HepG2 (cell line): ENCODE results near the gene USP32. TPM values are rescaled to one million over a fixed set of nuclear protein-coding genes. Genes with fewer than 3 reads are reported as not detected.

Experiments used
- ATAC-seq: fragments of 200-7000 bp; cut with Tn5 transposase; 3 replicates; pipeline ENCODE4 v1.9.1; 2020; ENCODE audit warnings: mild to moderate bottlenecking, moderate library complexity
- BruUV-seq: library from RNA; stranded (reverse); fragments of 400-500 nt; replicated peaks from 2 replicates; lab custom pipeline; 2021; lab: Mats Ljungman, UMichigan
- CTCF ChIA-PET: fragments of 300-600 bp; formaldehyde crosslinking; extraction: SDS; loops from one replicate; lab custom pipeline; 2021; ENCODE audit warnings: low total read pairs, inconsistent platforms, low intra/inter-chr PET ratio; lab: Yijun Ruan, JAX
- POLR2A ChIA-PET: fragments of 350-600 bp; sonication (Branson Sonifier 250); formaldehyde crosslinking; loops from one replicate; lab custom pipeline; 2020; ENCODE audit warnings: antibody characterized with exemption, inconsistent platforms; lab: Yijun Ruan, JAX
- DNase-seq: peaks from one replicate; pipeline ENCODE4 v3.0.0-alpha.2; 2015; ENCODE audit warnings: low spot score
- FAIRE-seq: peaks from 3 replicates; lab custom pipeline; 2011; peaks lifted over from hg19 to GRCh38; lab: Jason Lieb, UNC
- H2AFZ ChIP-seq: one replicate; pipeline ENCODE4 v1.6.1; 2011; ENCODE audit warnings: low read length, inconsistent platforms
- H3K27ac ChIP-seq: fragments of 300-600 bp; 3 replicates; pipeline ENCODE4 v1.8.0; 2011; ENCODE audit warnings: mixed run types, mild to moderate bottlenecking, mixed read lengths, low read length, inconsistent platforms; ENCODE audit not compliant: insufficient read depth; ENCODE audit errors: extremely low read length
- H3K27me3 ChIP-seq, 2 experiments: fragments of 200-600 bp in 1 of 2; 2 replicates in 1 of 2; 3 replicates in 1 of 2; pipeline versions ENCODE4 v1.6.0 to v1.8.0; 2011; ENCODE audit warnings: low read length in 2 of 2, mild to moderate bottlenecking in 2 of 2, moderate library complexity in 2 of 2, inconsistent platforms in 1 of 2; ENCODE audit not compliant: insufficient read depth in 2 of 2, control insufficient read depth in 1 of 2
- H3K36me3 ChIP-seq, 2 experiments: fragments of 200-600 bp in 1 of 2; replicated peaks in 1 of 2; 2 replicates in 1 of 2; 3 replicates in 1 of 2; pipeline versions ENCODE4 v1.5.1 to v1.8.0; 2011; ENCODE audit warnings: low read length in 2 of 2, inconsistent platforms in 1 of 2; ENCODE audit not compliant: insufficient read depth in 2 of 2, control insufficient read depth in 1 of 2
- H3K4me1 ChIP-seq: 2 replicates; pipeline ENCODE4 v1.5.1; 2012; ENCODE audit warnings: low read length, inconsistent platforms; ENCODE audit not compliant: insufficient read depth
- H3K4me2 ChIP-seq: 2 replicates; pipeline ENCODE4 v1.6.0; 2011; ENCODE audit warnings: low read depth, low read length, inconsistent platforms
- H3K4me3 ChIP-seq, 3 experiments: fragments of 200-600 bp in 1 of 3; sonication (generic), shearing (Covaris generic) in 1 of 3; replicated peaks in 1 of 3; 2 replicates each; pipeline ENCODE4 v1.5.1; 2011 to 2016; ENCODE audit warnings: low read length in 3 of 3, inconsistent platforms in 2 of 3, low read depth in 2 of 3, mild to moderate bottlenecking in 2 of 3, control low read depth in 1 of 3, mixed read lengths in 1 of 3; ENCODE audit not compliant: insufficient read depth in 1 of 3
- H3K79me2 ChIP-seq: one replicate; pipeline ENCODE4 v1.6.1; 2011; ENCODE audit warnings: low read length, inconsistent platforms; ENCODE audit not compliant: insufficient read depth
- H3K9ac ChIP-seq: 2 replicates; pipeline ENCODE4 v1.6.0; 2011; ENCODE audit warnings: mild to moderate bottlenecking, low read depth, low read length, inconsistent platforms; ENCODE audit not compliant: insufficient read depth
- H3K9me3 ChIP-seq: 2 replicates; pipeline ENCODE4 v1.5.1; 2012; ENCODE audit warnings: mild to moderate bottlenecking, low read length
- H4K20me1 ChIP-seq: 2 replicates; pipeline ENCODE4 v1.6.0; 2011; ENCODE audit warnings: inconsistent platforms, mild to moderate bottlenecking, low read length, moderate library complexity; ENCODE audit not compliant: insufficient read depth
- ARNT2 ChIP-seq: sonication (generic); formaldehyde crosslinking; IDR thresholded peaks from 2 replicates; pipeline ENCODE4 v1.8.0; 2022; ENCODE audit warnings: mild to moderate bottlenecking, low read depth, missing genetic modification reagents, moderate library complexity
- ELK4 ChIP-seq: sonication (generic); formaldehyde crosslinking; IDR thresholded peaks from 2 replicates; pipeline ENCODE4 v1.9.0; 2021; ENCODE audit warnings: missing genetic modification reagents, borderline replicate concordance
- GLI4 ChIP-seq: sonication (generic); formaldehyde crosslinking; IDR thresholded peaks from 2 replicates; pipeline ENCODE4 v1.5.1; 2020; ENCODE audit warnings: missing genetic modification reagents, mild to moderate bottlenecking, moderate library complexity, borderline replicate concordance
- HNRNPL ChIP-seq: fragments of 200-400 bp; formaldehyde crosslinking; IDR thresholded peaks from 2 replicates; pipeline ENCODE4 v1.6.1; 2017; ENCODE audit warnings: mild to moderate bottlenecking, low read depth, low read length
- KLF11 ChIP-seq: IDR thresholded peaks from 2 replicates; pipeline ENCODE4 v1.6.1; 2016; ENCODE audit warnings: missing compliant biosample characterization
- LRRFIP1 ChIP-seq: sonication (generic); formaldehyde crosslinking; conservative IDR thresholded peaks from 2 replicates; pipeline ENCODE4 v1.4.0; 2020; ENCODE audit warnings: missing genetic modification reagents
- NR2F2 ChIP-seq: IDR thresholded peaks from 2 replicates; pipeline ENCODE4 v1.6.1; 2012; ENCODE audit warnings: low read depth, inconsistent platforms, borderline replicate concordance
- NR2F6 ChIP-seq, 2 experiments: IDR thresholded peaks; 2 replicates each; pipeline ENCODE4 v1.6.1; 2016; ENCODE audit warnings: antibody characterized with exemption in 1 of 2, mild to moderate bottlenecking in 1 of 2
- RNF2 ChIP-seq: fragments of 450-650 bp; conservative IDR thresholded peaks from 2 replicates; pipeline ENCODE4 v1.6.1; 2016; ENCODE audit warnings: low read depth
- SKIL ChIP-seq: sonication (generic); formaldehyde crosslinking; IDR thresholded peaks from 2 replicates; pipeline ENCODE4 v1.8.0; 2022; ENCODE audit warnings: missing genetic modification reagents, mild to moderate bottlenecking, moderate library complexity, borderline replicate concordance
- ZNF280B ChIP-seq: sonication (generic); formaldehyde crosslinking; IDR thresholded peaks from 2 replicates; pipeline ENCODE4 v1.5.0; 2020; ENCODE audit warnings: missing genetic modification reagents, mild to moderate bottlenecking, borderline replicate concordance
- ZNF460 ChIP-seq: sonication (generic); formaldehyde crosslinking; IDR thresholded peaks from 2 replicates; pipeline ENCODE4 v1.5.1; 2020; ENCODE audit warnings: missing genetic modification reagents, mild to moderate bottlenecking, borderline replicate concordance
- ZNF563 ChIP-seq: sonication (generic); formaldehyde crosslinking; IDR thresholded peaks from 2 replicates; pipeline ENCODE4 v1.8.0; 2022; ENCODE audit warnings: mild to moderate bottlenecking, moderate library complexity, missing genetic modification reagents
- ZNF746 ChIP-seq: sonication (generic); formaldehyde crosslinking; IDR thresholded peaks from 2 replicates; pipeline ENCODE4 v1.8.0; 2022; ENCODE audit warnings: mild to moderate bottlenecking, missing genetic modification reagents
- ZSCAN30 ChIP-seq: sonication (generic); formaldehyde crosslinking; IDR thresholded peaks from 2 replicates; pipeline ENCODE4 v1.5.0; 2020; ENCODE audit warnings: mild to moderate bottlenecking, missing genetic modification reagents
- WGBS: methylation state at CpG from one replicate; pipeline ENCODE4 v1.1.6; 2017; ENCODE audit warnings: low lambda C conversion rate; 5-methylcytosine and 5-hydroxymethylcytosine counted together
- in situ Hi-C: cut with HindIII; loops from 2 replicates; pipeline ENCODE4 v1.10.0; 2017; ENCODE audit warnings: low pct_unique_long_range_greater_than_20kb; ENCODE audit not compliant: extremely low pct_ligation_motif_present
- intact Hi-C: fragments of 100-400 bp; cut with micrococcal nuclease; formaldehyde crosslinking; loops from one replicate; pipeline ENCODE4 v1.10.0; 2022; ENCODE audit not compliant: unreplicated experiment
- polyA plus RNA-seq, 8 experiments: library from polyadenylated mRNA; depleted of rRNA in 3 of 8; stranded (reverse) in 7 of 8; unstranded in 1 of 8; fragments of >200 nt; fragmentation: Illumina TruSeq in 4 of 8; extraction: Trizol in 4 of 8; gene quantifications; 2 replicates each; pipeline versions ENCODE4 v1.2.1 to v1.2.3, GENCODE V29; 2011 to 2016; ENCODE audit warnings: low read depth in 4 of 8, missing spikeins in 1 of 8, mixed read lengths in 1 of 8; ENCODE audit not compliant: insufficient read depth in 1 of 8
- total RNA-seq, 5 experiments: library from RNA; depleted of rRNA; stranded (reverse); fragments of >200 nt; fragmentation: Illumina TruSeq; extraction: Trizol; gene quantifications; 2 replicates each; pipeline ENCODE4 v1.2.3, GENCODE V29; 2016; ENCODE audit warnings: low read depth in 1 of 5

USP32 gene
- total and polyA plus RNA-seq, 2 of the 13 experiments (the other 11 are each of a cell fraction or from before 2014, with no cell fraction given) = 24.9 to 39.9 TPM

GRCh38 chr17:60422162-60422665 is 30.3 kb upstream of the USP32 start, which contains the start of gene CHCT1:
Gene CHCT1, plus strand, starts transcription at chr17:60422489. Its CDS starts 104 bp downstream, at chr17:60422593.
- in situ Hi-C loops = no loop called here
- peak within 1 kb of the TSS; percentile 79 for H3K4me2 ChIP-seq
- H3K27me3 ChIP-seq = peaks cover 4 to 15% of the 10 kb centered on the region in 2 experiments; a peak in 4 of 5 replicates
- H3K9me3 ChIP-seq = no peaks in the 10 kb centered on the region
- peak within 1 kb of the TSS; percentile 16; the same call in 1 of the 2 replicates for H3K9ac ChIP-seq
- H3K4me3 ChIP-seq = peak within 1 kb of the TSS; percentile 14 to 52 (median 27); a peak in 5 of 6 replicates
- BruUV-seq = no TSS peak
- ATAC-seq = peak; percentile 14
- no peaks in the 10 kb centered on the region for H3K36me3 ChIP-seq
- H3K4me1 ChIP-seq = peaks cover 12% of the 10 kb centered on the region; the same call in 1 of the 2 replicates
- CTCF ChIA-PET = interaction anchor here (0.8 to 2.6 kb wide), 2 partner anchors 14 to 220 kb away, joined by 3 to 12 read pairs; no protein-coding TSS in a partner anchor
- no peak for FAIRE-seq
- no peak within 1 kb of the TSS for H2AFZ ChIP-seq
- DNase-seq = no peak
- POLR2A ChIA-PET = no interaction called here
- WGBS = 45% methylated on average over 18 of the region's 18 CpGs
- intact Hi-C loops = no loop called here
- no peaks in the 10 kb centered on the region for H3K79me2 ChIP-seq
- H4K20me1 ChIP-seq = no peaks in the 10 kb centered on the region
- no peak within 1 kb of the TSS for H3K27ac ChIP-seq
- TF ChIP-seq KLF11 = no peak
- no peak for TF ChIP-seq ZNF460 (CRISPR knock-in tag)
- no peak for TF ChIP-seq RNF2
- no peak for TF ChIP-seq LRRFIP1 (CRISPR knock-in tag)
- no peak for TF ChIP-seq NR2F2
- 0 out of 2 replicates have a peak, but pooled peaks have one; percentile 25 for TF ChIP-seq HNRNPL
- TF ChIP-seq ARNT2 (CRISPR knock-in tag) = 0 out of 2 replicates have a peak, but pooled peaks have one; percentile 15
- TF ChIP-seq SKIL = no peak
- TF ChIP-seq ELK4 = no peak
- TF ChIP-seq ZSCAN30 (CRISPR knock-in tag) = no peak
- no peak for TF ChIP-seq ZNF746
- TF ChIP-seq ZNF280B (CRISPR knock-in tag) = 0 out of 2 replicates have a peak, but pooled peaks have one; percentile 17
- TF ChIP-seq GLI4 = 0 out of 2 replicates have a peak, but pooled peaks have one; percentile 22
- TF ChIP-seq ZNF563 (CRISPR knock-in tag) = no peak
- TF ChIP-seq NR2F6 (IDR thresholded peaks at IDR 0.05) = no peak
- no peak for TF ChIP-seq NR2F6 (CRISPR knock-in tag; IDR thresholded peaks at IDR 0.05)
